GM19023 (cell line): ENCODE data around the gene PROM1.

Source experiments
- ATAC-seq: cut with Tn5 transposase; IDR thresholded peaks from one replicate; pipeline ENCODE4 v1.9.1; 2021; ENCODE audit warnings: mild to moderate bottlenecking, moderate library complexity; ENCODE audit not compliant: unreplicated experiment

The PROM1 gene

GRCh38 chr4:16083241-16084191 lies at the start of gene PROM1:
PROM1 (minus strand) TSS chr4:16084023; CDS start chr4:16075906, 8,117 bp downstream.
- no peak for ATAC-seq

- no peak for ATAC-seq
These were observed 49.6 kb upstream of the PROM1 start for GRCh38 chr4:16133406-16133805.

GRCh38 chr4:16131293-16131692 lies 47.5 kb upstream of the PROM1 start:
- no peak for ATAC-seq

- no peak for ATAC-seq
These were observed 45.5 kb upstream of the PROM1 start for GRCh38 chr4:16129336-16129735.

- no peak for ATAC-seq
These were observed 42.9 kb upstream of the PROM1 start for GRCh38 chr4:16126714-16127113.

GRCh38 chr4:16125571-16126445 lies 42.0 kb upstream of the PROM1 start:
- no peak for ATAC-seq

- no peak for ATAC-seq
These were observed 40.4 kb upstream of the PROM1 start for GRCh38 chr4:16124232-16124631.

- no peak for ATAC-seq
These were observed 39.7 kb upstream of the PROM1 start for GRCh38 chr4:16123356-16124084.

- ATAC-seq = no peak
These were observed 39.0 kb upstream of the PROM1 start for GRCh38 chr4:16122784-16123183.

- ATAC-seq = no peak
These were observed 38.5 kb upstream of the PROM1 start for GRCh38 chr4:16122308-16122711.

GRCh38 chr4:16120720-16121119 lies 36.9 kb upstream of the PROM1 start:
- no peak for ATAC-seq

- no peak for ATAC-seq
These were observed 36.2 kb upstream of the PROM1 start for GRCh38 chr4:16119981-16120380.

- no peak for ATAC-seq
These were observed 34.3 kb upstream of the PROM1 start for GRCh38 chr4:16118090-16118489.

- ATAC-seq = no peak
These were observed 33.3 kb upstream of the PROM1 start for GRCh38 chr4:16117164-16117563.

GRCh38 chr4:16116493-16116990 lies 32.7 kb upstream of the PROM1 start:
- ATAC-seq = no peak

- ATAC-seq = no peak
These were observed 32.2 kb upstream of the PROM1 start for GRCh38 chr4:16116019-16116418.

GRCh38 chr4:16114546-16114945 lies 30.7 kb upstream of the PROM1 start:
- no peak for ATAC-seq

- no peak for ATAC-seq
These were observed 29.9 kb upstream of the PROM1 start for GRCh38 chr4:16113741-16114140.

GRCh38 chr4:16111533-16111932 lies 27.7 kb upstream of the PROM1 start:
- ATAC-seq = no peak

- no peak for ATAC-seq
These were observed 27.0 kb upstream of the PROM1 start for GRCh38 chr4:16110661-16111290.
